HG03066 (cell line): ENCODE measurements around the gene SPRED3.
"Not testable (repeated sequence)": the region's sequence is repeated elsewhere in the genome, so short reads cannot be mapped to it uniquely, and the experiment has no call there.

Experiments used
- ATAC-seq: cut with Tn5 transposase; IDR thresholded peaks from one replicate; pipeline ENCODE4 v1.9.1; 2021; ENCODE audit warnings: low read depth; ENCODE audit not compliant: unreplicated experiment

Gene SPRED3

GRCh38 chr19:38389957-38390924, 1.7 kb downstream of the SPRED3 start:
- ATAC-seq = no peak

- no peak for ATAC-seq
Measured at GRCh38 chr19:38391911-38392464, 3.5 kb downstream of the SPRED3 start.

GRCh38 chr19:38392707-38393308, 4.3 kb downstream of the SPRED3 start:
- ATAC-seq = no peak

GRCh38 chr19:38394488-38394887, 6.0 kb downstream of the SPRED3 start:
- ATAC-seq = no peak

- ATAC-seq = no peak
Measured at GRCh38 chr19:38395381-38396114, 7.1 kb downstream of the SPRED3 start.

- no peak for ATAC-seq
Measured at GRCh38 chr19:38399081-38399480, 10.6 kb downstream of the SPRED3 start.

GRCh38 chr19:38399537-38399936, 11.0 kb downstream of the SPRED3 start:
- ATAC-seq = no peak

GRCh38 chr19:38400361-38400760, 11.9 kb downstream of the SPRED3 start:
- ATAC-seq = no peak

- ATAC-seq = no peak
Measured at GRCh38 chr19:38401148-38401547, 12.7 kb downstream of the SPRED3 start.

- ATAC-seq = peak; percentile 8
Measured at GRCh38 chr19:38402623-38402966, 14.1 kb downstream of the SPRED3 start.

- ATAC-seq = peak; percentile 85
Measured at GRCh38 chr19:38402967-38403674, 14.6 kb downstream of the SPRED3 start, which contains the start of gene FAM98C. FAM98C (plus strand) TSS chr19:38403093; CDS start chr19:38403154, 61 bp downstream.

GRCh38 chr19:38404858-38405257, 16.4 kb downstream of the SPRED3 start:
- ATAC-seq = no peak

GRCh38 chr19:38405276-38405675, 16.8 kb downstream of the SPRED3 start:
- no peak for ATAC-seq

GRCh38 chr19:38409631-38410133, 21.2 kb downstream of the SPRED3 start:
- no peak for ATAC-seq

GRCh38 chr19:38410407-38410806, 21.9 kb downstream of the SPRED3 start:
- ATAC-seq = not testable (repeated sequence)

GRCh38 chr19:38411041-38411712, 22.7 kb downstream of the SPRED3 start:
- ATAC-seq = no peak

GRCh38 chr19:38411898-38412297, 23.4 kb downstream of the SPRED3 start:
- ATAC-seq = not testable (repeated sequence)

GRCh38 chr19:38412491-38412890, 24.0 kb downstream of the SPRED3 start:
- no peak for ATAC-seq

GRCh38 chr19:38412961-38413360, 24.5 kb downstream of the SPRED3 start:
- ATAC-seq = no peak
